Breast epithelium (tissue), 3 donors: ENCODE measurements around the gene CHPF.

ENCODE experiments used
- CTCF ChIP-seq, 3 donors: fragments of 450-650 bp; IDR thresholded peaks; one replicate each; pipeline ENCODE4 v1.5.1; 2016 to 2017; ENCODE audit warnings: antibody characterized with exemption in 3 of 3, mild to moderate bottlenecking in 3 of 3, moderate library complexity in 3 of 3
- POLR2A ChIP-seq: fragments of 450-650 bp; IDR thresholded peaks from one replicate; pipeline ENCODE4 v1.6.1; 2016; ENCODE audit warnings: antibody characterized with exemption, mild to moderate bottlenecking, moderate library complexity

GRCh38 chr2:219574484-219575311 lies 31.1 kb upstream of the CHPF start:
- TF ChIP-seq POLR2A: no peak
- no peak for TF ChIP-seq CTCF (IDR thresholded peaks at IDR 0.05)
